HG03045 (cell line): ENCODE measurements around the gene BMP6.
"Not testable (repeated sequence)": the region's sequence is repeated elsewhere in the genome, so short reads cannot be mapped to it uniquely, and the experiment has no call there.

Experiments
- ATAC-seq: cut with Tn5 transposase; IDR thresholded peaks from one replicate; pipeline ENCODE4 v1.9.1; 2021; ENCODE audit warnings: mild to moderate bottlenecking, moderate library complexity; ENCODE audit not compliant: unreplicated experiment

Gene BMP6

GRCh38 chr6:7880718-7881107 is 154.8 kb downstream of the BMP6 start:
- ATAC-seq: no peak

- no peak for ATAC-seq
Measured at GRCh38 chr6:7881765-7882500, 156.0 kb downstream of the BMP6 start.

GRCh38 chr6:7882505-7883257 is 156.8 kb downstream of the BMP6 start:
- ATAC-seq: no peak

- ATAC-seq: no peak
Measured at GRCh38 chr6:7883381-7883780, 157.5 kb downstream of the BMP6 start.

GRCh38 chr6:7886132-7886531 is 160.2 kb downstream of the BMP6 start:
- no peak for ATAC-seq

GRCh38 chr6:7887278-7887991 is 161.5 kb downstream of the BMP6 start:
- no peak for ATAC-seq

GRCh38 chr6:7888587-7889357 is 162.9 kb downstream of the BMP6 start:
- ATAC-seq: no peak

- ATAC-seq: no peak
Measured at GRCh38 chr6:7891078-7891872, 165.4 kb downstream of the BMP6 start.

- not testable (repeated sequence) for ATAC-seq
Measured at GRCh38 chr6:7892367-7892766, 166.5 kb downstream of the BMP6 start.

GRCh38 chr6:7893342-7893741 is 167.4 kb downstream of the BMP6 start:
- no peak for ATAC-seq

- ATAC-seq: no peak
Measured at GRCh38 chr6:7894262-7895124, 168.6 kb downstream of the BMP6 start.

GRCh38 chr6:7895125-7895423 is 169.2 kb downstream of the BMP6 start:
- no peak for ATAC-seq

- no peak for ATAC-seq
Measured at GRCh38 chr6:7896465-7896987, 170.6 kb downstream of the BMP6 start.

- peak; percentile 55 for ATAC-seq
Measured at GRCh38 chr6:7897461-7898192, 171.7 kb downstream of the BMP6 start.

- not testable (repeated sequence) for ATAC-seq
Measured at GRCh38 chr6:7898193-7898586, 172.3 kb downstream of the BMP6 start.

- no peak for ATAC-seq
Measured at GRCh38 chr6:7899101-7899888, 173.4 kb downstream of the BMP6 start.

GRCh38 chr6:7899889-7900213 is 174.0 kb downstream of the BMP6 start:
- no peak for ATAC-seq

GRCh38 chr6:7900621-7901020 is 174.7 kb downstream of the BMP6 start:
- ATAC-seq: no peak
